Inflammatory macrophage treated with lipopolysaccharide for 4 hours (primary cell): Measurements from ENCODE around the gene TECPR1.
A peak's percentile ranks its signal among the peaks of the same experiment; 100 is the strongest.

Experiments
- DNase-seq: peaks from one replicate; pipeline ENCODE4 v3.0.0-alpha.2; 2020

Gene TECPR1

DNA sequence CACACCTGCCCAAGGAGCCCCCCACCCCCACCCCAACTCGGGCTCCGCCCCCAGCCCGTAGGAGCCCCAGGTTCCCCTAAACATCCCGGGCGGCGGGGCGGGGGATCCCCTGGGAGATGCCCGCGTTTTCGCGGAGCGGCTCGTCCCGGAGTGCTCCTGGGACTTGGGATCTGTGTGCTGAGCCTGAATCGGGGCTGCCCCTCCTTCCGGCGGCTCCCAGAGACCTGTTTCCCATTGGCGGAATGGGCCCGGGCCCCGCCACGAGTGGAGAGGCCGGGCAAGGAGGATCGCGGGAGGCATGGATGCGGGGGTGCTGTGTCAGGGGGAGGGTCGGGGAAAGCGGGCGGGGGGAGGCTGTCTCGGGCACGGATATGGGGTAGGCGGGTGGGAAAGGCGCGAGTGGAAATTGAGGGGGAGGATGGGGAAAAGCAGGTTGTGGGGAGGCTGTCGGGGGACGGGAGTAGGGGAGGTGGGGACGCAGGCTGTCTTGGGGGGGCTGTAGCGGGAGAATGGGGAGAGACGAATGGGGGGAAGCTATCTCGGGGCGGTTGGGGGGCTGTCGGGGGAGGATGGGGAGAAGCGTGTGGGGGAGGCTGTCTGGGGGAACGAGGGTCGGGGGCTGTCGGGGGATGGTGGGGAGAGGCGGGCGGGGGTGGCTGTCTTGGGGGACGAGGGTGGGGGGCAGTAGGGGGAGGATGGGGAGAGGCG, 41.4 kb downstream of the TECPR1 start:
- DNase-seq, result no peak

DNA sequence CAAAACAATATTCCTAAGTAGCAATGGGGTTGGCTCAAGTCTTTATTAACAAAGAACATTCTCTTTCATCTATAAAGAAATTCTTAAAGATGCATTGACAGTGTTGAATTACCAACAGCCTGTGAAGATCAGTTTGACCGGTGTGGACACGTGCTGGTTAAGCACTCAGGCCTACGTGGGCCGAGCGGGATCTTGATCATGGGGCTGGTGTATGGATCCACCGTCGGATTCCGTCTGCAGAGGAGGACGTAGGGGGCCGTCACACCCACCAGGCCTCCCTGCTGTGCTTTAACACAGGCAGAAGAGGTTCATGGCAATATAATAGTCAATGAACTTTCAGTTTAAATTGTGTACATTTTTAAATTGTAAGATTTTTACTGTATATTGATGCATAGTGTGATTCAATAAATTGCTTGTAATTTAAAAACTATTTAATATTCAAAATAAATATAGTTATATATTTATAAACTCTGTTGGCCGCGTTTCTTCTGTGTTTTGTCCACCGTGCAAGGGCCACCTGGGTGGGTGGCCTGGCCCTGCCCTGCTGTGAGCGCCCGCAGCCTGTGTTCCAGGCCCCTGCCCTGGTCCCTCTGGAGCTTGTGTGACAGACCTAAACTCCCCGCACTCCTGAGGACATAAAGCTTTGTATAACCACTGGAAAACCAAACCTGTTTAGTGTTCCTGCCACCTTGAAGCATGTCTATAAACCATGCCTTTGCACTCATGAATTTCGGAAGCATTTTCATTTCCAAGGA, 42.7 kb downstream of the TECPR1 start:
- no peak for DNase-seq

DNA sequence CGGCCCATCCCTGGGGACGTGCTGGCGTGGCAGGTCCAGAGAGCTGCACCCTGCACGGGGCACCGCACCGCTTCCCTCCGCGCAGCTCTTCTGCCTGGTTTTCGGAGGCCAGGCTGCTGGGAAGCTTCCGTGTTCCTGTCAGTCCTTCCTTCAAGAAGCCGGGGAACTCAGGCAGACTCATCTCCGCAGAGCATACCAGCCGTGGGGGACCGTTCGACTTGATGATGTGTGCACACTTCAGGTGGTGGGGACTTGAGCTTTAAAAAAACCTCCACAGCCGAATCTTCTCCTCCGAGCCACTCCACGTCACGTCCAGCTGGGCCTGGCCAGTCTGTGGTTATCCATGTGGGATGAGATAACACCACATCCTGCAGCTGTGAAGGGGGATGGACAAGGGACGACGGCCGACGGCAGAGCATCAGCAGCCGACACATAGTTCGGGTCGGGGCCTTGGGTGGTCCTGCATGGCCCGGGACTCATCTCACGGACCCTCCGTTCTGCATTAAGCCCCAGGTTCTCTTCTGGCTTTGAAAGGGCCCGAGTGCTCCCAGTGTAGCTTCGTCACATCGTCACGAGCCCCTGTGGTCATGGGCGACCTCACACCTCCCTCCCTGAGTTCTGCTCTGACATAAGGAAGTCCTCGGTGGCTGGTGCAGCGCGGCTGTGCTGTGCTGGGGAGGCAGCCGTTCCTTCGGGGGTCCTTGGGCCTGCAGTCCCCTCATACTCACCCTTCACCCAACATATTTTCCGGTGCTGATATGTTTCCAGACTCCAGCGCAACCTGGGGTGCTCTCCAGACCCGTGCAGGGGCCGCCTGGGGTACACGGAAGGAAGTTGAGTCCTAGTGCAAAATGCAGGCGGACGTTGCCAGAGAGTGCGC, 45.3 kb downstream of the TECPR1 start:
- no peak for DNase-seq

DNA sequence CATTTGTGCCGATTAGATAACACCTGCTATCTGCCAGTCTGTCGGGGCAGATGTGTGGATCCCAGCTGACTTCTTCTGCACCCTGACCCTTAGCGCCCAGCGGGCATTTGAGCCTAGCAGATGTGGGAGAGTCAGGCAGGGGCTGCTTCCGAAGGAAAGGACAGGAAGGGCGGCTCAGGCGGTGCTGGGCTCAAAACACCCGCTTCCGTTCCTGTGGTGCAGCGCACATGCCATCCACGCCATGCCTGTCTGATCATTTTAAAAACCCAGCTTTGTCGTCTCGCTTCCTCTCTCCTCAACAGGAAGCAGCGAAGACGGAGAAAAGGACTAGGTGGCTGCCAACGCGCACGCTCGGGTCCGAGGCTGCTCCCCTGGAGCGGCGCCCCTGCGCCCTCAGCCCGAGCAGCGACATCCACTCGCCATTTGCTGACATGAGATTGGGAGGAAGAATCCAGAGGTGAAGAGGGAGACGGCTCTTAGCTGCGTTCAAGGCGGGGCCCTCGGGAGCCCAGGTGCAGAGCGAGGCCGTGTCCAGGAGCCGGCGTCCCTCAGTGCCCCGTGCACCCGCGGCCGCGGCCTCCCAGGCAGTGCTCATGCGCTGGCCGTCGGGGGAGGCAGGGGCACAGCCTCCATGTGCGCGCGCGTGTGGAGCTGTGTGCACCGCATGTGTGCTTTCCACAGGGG, 46.7 kb downstream of the TECPR1 start:
- no peak for DNase-seq

DNA sequence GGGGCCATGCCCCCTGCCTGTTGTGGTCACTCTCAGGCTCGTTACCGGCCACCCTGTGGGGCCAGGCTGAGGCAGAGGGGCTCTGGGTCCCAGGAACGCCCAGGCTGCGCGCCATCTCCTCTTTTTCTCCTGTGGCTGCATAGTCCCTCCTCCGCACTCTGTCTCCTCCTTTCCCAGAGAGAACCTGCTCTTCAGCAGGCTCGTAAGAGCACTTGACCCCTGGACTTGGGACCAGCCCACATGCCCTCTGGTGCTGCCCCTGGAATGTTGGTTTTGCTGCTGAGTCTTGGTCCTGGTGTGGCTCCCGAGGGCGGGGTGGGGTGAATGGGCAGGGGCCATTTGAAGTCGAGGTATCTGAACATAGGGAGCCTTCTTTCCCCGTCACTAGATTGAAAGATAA, 47.4 kb downstream of the TECPR1 start:
- no peak for DNase-seq

DNA sequence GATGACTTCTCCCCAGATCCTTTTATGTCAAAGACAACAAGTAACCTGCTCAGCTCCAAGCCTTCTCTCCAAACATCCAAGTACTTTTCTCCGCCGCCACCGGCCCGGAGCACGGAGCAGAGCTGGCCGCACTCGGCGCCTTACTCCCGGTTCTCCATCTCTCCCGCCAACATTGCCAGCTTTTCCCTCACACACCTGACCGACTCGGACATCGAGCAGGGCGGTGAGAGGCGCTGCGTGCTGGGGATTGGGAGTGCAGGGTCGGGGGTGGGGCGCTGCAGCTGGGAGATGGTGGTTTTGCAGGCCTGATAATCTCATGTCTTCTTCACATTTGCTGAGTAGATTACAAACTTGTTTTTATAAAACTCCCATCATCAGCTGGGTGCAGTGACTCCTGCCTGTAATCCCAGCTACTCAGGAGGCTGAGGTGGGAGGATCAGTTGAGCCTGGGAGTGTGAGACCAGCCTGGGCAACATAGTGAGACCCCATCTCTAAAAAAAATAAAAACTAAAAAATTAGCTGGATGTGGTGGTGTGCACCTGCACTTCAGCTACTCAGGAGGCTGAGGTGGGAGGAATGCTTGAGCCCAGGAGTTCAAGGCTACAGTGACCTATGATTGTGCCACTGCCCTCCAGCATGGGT, 47.9 kb downstream of the TECPR1 start:
- no peak for DNase-seq

DNA sequence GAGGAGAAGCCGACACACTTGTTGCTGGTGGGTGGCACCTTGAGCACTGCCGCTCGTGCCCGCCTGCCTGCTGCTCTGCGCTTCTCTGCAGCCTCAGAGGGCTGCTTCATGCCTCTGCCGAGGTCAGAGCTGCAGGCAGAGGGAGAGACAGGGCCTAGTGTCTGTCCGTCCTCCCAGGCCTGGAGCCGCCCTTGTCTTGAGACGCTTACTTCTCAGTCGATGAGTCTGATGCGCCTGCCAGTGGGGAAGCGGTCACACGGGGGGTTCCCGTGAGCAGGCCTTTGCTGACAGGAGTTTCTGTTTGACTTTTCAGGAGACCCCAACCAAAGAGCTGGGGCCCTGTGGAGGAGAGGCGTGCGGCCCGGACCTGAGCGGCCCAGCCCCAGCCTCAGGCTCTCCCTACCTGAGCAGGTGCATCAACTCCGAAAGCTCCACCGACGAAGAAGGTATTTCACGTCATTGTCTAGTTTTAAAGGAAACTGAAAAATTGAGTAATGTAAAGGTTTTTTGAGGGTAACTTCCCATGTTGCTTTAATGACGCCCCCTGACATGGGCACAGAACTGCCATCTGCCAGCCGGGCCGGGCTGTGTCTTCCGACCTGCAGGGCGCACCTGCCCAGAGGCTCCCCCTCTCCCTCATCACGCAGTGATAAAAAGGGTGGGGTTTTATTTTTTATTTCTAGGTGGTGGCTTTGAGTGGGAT, 48.6 kb downstream of the TECPR1 start:
- DNase-seq, result no peak

DNA sequence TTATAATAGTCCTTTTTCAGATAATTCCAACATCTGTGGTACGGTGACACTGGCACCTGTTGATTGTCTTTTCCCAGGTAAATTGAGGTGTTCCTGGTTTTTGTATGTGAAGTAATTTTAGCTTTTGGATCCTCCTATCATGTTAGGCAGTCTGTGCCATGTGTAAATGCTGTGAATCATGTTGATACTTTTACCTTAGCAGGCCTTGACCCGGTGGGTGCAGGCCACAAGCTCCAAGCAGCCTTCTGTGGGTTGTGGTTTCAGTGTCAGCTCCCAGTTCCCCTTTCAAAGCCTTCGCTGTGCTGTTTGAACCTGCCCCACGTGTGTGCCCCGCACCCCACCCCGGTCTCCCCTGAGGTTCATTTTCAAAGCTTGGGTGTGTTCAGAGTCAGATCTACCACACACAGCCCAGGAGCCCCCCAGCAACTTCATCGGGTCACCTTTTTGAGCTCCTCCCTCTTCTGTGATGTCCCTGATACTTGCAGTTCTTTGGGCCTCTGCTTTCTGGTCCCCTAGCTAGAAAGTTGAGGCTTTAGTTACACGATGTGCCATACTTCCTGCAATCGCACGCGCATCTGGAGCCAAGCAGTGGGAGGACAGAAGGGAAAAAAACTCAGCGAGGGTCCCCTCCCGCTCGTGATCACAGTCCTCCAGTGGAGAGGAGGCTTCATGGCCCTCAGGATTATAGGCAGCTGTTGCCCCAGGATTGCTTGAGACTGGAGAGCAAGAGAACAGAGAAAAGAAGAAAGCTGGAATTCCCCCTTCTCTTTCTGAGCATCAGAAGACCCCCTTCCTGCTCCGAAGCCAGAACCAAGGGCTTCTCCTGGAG, 49.5 kb downstream of the TECPR1 start:
- peak; percentile 27 for DNase-seq

DNA sequence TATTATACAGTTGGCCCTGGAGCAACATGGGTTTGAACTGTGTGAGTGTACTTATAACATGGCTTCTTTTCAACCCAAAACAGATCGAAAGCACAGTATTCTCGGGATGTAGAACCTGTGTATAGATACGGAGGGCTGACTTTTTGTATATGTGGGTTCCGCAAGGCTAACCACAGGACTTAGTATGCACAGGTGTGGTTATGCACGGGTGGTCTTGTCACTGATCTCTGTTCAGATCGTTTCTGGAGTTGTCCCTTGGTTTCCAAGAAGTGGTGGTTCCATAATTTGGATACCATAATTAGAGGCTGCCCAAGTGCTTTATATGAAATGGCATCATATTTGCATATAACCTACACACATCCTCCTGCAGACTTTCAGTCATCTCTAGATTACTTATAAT, 51.7 kb downstream of the TECPR1 start:
- DNase-seq, result no peak

DNA sequence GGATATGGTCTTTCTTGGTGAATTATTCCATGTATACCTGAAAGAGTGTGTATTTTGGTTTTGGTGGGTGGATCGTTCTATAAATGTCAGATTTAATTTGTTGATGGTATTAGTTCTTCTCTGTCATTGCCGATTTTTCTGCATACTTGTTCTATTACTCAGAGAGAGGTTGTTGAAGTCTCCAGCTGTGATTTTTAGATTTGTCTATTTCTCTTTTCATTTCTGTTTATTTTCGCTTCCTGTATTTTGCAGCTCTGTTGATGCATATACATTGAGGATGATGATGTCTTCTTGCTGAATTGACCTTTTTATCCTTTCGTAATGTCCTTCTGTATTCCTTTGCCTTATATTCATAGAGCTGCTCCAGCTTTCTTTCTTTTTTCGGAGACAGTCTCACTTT, 52.9 kb downstream of the TECPR1 start:
- no peak for DNase-seq

DNA sequence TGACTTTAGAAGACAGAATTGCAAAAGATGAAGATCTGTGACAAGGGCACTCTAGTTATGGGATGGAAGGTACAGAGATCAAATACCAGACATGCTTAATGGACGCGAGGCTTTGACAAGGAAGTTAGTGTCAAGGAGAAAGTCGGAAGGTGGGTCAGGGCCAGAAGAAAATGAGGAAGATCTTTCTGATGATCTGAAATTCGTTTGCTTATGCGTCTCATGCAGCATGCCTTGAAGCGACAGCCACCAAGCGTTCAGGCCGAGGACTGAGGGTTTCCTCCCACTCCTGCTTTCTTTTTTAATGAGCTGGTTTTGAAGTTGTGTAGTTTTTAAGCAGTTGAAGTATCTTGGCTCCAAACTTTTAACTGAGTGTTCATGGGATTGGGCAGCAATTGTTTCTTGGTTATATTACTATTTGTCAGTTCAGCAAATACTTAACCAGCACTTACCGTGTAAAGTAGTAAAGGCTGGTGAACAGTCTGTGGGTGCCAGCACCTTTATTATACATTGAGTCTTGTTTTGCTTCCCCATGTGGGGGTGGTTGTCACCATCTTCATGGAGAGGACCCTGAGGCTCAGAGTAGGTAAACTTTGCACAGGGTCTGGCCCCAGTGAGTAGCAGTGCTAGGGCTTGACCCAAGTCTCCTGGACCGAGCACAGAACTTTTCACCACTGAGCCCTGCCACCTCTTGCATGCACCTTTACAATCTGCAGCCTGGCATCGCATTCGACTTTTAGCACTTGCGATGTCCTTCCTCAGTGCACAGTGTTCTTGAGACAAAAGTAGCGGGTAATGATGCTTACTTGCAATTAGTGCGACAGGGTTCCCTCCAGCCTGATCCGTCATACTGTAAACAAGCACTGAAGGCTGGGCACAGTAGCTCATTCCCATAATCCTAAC, 55.1 kb downstream of the TECPR1 start:
- DNase-seq, result no peak

DNA sequence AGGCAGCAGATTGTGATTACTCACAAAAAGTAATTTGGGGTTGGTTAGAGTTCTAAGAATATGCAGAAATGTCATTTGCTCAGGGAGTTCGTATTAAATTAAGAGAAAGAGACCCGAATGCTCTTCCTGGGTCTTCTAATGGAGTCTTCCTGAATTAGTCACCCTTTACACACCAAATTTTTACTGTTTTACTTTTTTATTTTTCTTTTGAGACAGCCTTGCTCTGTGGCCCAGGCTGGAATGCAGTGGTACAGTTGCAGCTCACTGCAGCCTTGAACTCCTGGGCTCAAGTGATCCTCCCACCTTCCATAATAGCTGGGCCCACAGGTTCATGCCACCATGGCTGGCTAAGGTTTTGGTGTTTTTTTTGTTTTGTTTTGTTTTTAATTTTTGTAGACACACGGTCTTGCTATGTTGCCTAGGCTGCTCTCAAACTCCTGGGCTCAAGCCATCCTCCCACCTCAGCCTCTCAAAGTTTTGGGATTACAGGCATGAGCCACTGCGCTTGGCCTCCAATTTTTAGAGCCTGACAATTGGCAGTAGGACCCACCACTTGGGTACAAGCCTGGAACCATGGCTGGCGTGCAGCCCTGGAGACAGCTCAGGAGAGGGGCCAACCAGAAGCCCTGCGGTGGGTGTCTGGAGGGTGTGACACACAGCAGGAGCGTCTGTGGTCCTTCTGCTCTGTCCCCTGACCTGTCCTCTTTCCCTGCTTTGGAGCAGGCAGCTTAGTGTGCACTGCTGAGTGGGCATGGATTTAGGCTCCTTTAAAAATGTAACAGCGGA, 57.2 kb downstream of the TECPR1 start:
- DNase-seq, result no peak

DNA sequence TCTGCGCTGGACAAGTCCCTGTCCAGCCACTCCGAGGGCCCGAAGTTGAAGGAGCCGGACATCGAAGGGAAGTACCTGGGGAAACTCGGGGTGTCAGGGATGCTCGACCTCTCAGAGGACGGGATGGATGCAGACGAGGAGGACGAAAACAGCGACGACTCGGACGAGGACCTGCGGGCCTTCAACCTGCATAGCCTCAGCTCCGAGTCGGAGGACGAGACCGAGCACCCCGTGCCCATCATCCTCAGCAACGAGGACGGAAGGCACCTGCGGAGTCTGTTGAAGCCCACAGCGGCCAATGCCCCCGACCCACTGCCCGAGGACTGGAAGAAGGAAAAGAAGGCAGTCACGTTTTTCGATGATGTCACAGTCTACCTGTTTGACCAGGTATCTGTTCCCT, 57.8 kb downstream of the TECPR1 start:
- DNase-seq, result no peak

DNA sequence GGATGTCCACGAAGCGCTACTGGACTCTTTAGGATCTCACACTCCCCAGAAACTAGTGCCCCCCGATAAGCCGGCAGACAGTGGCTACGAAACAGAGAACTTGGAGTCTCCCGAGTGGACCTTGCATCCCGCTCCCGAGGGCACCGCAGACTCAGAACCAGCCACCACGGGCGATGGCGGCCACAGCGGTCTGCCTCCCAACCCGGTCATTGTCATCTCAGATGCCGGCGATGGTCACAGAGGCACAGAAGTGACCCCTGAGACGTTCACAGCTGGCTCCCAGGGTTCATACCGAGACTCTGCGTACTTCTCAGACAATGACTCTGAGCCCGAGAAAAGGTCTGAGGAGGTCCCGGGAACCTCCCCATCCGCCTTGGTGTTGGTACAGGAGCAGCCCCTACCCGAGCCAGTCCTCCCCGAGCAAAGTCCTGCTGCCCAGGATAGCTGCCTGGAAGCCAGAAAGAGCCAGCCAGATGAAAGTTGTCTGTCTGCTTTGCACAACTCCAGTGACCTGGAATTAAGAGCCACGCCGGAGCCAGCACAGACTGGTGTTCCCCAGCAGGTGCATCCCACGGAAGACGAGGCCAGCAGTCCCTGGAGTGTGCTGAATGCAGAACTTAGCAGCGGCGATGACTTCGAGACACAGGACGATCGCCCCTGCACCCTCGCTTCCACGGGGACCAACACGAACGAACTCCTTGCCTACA, 58.4 kb downstream of the TECPR1 start:
- no peak for DNase-seq

DNA sequence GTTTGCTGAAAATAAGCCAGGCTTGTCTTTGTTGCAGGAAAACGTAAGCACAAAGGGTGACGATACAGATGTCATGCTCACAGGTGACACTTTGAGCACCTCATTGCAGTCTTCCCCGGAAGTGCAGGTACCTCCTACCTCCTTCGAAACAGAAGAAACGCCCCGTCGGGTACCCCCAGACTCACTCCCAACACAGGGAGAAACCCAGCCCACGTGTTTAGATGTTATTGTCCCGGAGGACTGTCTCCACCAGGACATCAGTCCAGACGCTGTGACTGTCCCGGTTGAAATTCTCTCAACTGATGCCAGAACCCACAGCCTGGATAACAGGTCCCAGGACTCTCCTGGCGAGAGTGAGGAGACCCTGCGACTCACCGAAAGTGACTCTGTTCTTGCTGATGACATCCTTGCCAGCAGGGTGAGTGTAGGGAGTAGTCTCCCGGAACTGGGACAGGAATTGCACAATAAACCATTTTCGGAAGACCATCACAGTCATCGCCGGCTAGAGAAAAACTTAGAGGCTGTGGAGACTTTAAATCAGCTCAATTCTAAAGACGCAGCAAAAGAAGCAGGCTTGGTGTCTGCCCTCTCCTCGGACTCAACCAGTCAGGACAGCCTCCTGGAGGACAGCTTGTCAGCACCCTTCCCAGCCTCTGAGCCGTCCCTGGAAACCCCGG, 59.1 kb downstream of the TECPR1 start:
- no peak for DNase-seq

DNA sequence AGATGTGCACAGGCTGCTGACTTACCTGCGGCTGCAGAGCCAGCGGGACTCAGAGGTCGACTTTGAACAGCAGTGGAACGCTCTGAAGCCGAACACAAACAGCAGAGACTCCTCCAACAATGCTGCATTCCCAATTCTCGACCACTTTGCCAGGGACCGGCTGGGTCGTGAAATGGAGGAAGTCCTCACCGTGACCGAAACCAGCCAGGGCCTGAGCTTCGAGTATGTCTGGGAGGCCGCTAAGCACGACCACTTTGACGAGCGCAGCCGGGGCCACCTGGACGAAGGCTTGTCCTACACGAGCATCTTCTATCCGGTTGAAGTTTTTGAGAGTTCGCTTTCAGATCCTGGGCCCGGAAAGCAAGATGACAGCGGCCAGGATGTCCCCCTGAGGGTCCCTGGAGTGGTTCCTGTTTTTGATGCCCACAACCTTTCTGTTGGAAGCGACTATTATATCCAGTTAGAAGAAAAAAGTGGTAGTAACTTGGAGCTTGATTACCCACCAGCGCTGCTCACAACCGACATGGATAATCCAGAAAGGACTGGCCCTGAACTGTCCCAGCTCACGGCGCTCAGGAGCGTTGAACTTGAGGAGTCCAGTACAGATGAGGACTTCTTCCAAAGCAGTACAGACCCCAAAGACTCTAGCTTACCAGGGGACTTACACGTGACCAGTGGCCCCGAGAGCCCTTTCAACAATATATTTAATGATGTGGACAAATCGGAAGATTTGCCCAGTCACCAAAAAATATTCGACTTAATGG, 60.2 kb downstream of the TECPR1 start:
- no peak for DNase-seq

DNA sequence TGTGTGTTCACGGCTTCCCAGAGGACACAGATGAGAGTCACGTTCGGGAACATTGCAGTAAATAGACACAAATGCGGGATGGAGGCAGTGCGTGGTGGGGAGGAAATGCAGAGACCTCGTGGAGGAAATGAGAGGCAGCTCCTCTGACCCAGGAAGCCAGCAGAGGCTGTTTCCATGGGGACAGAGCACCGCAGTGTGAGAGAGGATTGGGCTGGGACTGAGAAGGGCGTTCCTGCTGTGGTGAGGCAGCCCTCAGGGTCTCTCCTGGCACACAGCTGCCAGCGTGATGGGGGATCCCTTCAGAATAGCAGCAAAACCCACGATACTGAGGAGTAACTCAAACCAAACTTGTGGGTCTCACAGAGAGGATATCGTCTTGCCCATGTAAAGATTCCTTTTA, 62.5 kb downstream of the TECPR1 start:
- DNase-seq, result no peak
